Measurements from ENCODE around the gene KRT16.

DNA sequence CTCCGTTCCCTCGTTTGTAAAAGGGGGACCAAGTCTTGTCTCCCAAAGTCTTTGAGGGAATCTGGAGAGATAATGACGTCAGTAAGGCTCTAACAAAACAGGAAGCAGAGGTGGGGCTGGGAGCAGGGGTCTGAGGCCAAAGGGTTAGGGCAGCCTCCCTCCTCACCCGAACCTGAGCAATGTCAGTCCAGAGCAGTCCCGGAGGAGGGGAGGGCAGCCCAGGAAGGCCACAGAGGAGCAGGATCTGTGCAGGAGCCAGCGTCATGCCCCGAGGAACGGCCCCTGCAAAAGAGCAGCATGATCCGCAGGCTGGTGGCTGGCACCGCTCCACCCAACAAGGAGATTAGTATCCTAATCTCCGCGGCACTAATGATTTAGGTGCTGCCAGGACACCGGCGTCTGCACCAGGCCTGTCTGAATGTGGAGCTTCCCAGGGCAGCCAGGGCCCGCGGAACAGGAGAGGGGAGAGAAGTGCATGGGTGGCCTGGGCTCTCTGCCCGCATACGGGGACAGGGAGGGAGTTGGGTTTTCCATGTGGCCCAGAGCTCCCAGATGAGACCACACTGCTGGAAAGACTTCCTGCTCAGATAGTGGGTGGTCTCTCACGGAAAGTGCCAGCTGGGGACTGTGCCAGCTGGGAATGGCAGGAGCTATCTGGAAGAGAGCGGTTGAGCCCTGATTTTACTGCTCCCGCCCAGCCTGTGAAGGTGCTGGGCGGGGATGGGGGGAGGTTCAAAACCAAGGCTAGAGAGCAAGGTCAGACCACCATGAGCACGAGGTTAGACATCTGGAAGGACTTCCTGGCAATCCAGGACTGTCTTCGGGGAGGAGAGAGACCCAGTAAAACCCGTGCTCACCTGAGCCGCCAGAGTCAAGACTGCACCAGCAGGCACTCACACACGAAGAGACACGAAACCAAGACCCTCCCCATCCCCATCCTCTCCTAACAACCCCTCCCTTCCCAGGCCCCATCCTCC lies 22.8 kb upstream of the KRT16 start:
- TF ChIP-seq, protein P1, sequence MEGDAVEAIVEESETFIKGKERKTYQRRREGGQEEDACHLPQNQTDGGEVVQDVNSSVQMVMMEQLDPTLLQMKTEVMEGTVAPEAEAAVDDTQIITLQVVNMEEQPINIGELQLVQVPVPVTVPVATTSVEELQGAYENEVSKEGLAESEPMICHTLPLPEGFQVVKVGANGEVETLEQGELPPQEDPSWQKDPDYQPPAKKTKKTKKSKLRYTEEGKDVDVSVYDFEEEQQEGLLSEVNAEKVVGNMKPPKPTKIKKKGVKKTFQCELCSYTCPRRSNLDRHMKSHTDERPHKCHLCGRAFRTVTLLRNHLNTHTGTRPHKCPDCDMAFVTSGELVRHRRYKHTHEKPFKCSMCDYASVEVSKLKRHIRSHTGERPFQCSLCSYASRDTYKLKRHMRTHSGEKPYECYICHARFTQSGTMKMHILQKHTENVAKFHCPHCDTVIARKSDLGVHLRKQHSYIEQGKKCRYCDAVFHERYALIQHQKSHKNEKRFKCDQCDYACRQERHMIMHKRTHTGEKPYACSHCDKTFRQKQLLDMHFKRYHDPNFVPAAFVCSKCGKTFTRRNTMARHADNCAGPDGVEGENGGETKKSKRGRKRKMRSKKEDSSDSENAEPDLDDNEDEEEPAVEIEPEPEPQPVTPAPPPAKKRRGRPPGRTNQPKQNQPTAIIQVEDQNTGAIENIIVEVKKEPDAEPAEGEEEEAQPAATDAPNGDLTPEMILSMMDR (conservative IDR thresholded peaks at IDR 0.05): no peak
- TF ChIP-seq ZFX (IDR thresholded peaks at IDR 0.05): no peak
